HG02798 (cell line): ENCODE data around the gene PHLPP2.
"Not testable (repeated sequence)": the region's sequence is repeated elsewhere in the genome, so short reads cannot be mapped to it uniquely, and the experiment has no call there.

Experiments
- ATAC-seq: cut with Tn5 transposase; IDR thresholded peaks from one replicate; pipeline ENCODE4 v1.9.1; 2021; ENCODE audit warnings: mild to moderate bottlenecking; ENCODE audit not compliant: unreplicated experiment, poor library complexity

The PHLPP2 gene

DNA sequence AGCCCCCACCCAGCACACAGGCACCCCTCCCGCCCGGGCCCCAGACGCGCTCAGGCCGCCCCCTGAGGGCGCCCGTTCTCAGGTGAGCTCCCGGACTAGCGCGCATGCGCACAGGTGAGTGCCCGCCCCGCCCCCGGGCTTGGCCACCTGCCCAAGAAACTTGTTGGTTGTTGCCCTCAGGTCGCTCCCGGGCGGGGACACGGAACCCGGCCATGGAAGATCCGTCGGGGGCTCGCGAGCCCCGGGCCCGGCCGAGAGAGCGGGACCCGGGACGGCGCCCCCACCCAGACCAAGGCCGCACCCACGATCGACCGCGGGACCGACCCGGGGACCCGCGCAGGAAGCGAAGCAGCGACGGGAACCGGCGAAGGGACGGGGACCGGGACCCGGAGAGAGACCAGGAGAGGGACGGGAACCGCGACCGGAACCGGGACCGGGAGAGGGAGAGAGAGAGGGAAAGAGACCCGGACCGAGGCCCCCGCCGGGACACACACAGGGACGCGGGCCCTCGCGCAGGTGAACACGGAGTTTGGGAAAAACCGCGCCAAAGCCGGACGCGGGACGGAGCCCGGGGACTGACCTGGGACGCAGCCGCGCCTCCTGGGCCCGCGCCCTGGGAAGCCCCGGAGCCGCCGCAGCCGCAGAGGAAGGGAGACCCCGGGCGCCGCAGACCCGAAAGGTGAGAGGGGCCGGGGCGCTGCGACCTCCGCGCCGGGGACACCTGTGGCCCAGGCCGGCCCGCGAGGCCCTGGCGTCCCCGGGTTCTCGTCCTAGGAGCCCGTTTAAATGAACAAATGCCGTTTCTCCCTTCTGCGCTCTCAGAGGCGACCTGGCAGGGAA, 98.3 kb downstream of the PHLPP2 start, which contains the start of gene MARVELD3:
Gene MARVELD3, plus strand, starts transcription at position 167 of the 840 bp plus-strand sequence. Its CDS starts 46 bp downstream, at position 213.
- no peak for ATAC-seq

DNA sequence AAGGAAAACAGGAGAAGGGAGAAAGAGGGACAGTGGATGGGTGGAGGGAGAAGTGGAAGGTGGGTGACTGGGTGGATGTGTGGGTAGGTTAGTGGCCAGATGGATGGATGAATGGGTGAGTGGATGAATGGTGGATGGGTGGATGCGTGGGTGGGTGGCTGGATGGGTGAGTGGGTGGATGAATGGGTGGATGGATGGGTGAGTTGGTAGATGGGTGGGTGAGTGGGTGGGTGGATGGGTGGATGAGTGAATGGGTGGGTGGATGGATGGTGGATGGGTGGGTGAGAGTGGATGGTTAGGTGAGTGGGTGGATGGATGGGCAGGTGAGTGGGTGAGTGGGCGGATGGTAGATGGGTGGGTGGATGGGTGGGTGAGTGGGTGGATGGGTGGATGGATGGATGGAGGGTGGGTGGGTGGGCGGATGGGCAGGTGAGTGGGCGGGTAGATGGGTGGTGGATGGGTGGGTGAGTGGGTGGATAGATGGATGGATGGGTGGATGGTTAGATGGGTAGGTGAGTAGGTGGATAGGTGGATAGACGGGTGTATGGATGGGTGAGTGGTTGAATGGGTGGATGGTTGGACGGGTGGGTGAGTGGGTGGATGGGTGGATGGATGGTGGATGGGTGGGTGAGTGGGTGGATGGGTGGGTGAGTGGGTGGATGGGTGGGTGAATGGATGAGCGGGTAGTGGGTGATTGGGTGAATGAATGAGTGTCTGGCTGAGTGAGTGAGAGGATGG, 99.2 kb downstream of the PHLPP2 start:
- no peak for ATAC-seq

DNA sequence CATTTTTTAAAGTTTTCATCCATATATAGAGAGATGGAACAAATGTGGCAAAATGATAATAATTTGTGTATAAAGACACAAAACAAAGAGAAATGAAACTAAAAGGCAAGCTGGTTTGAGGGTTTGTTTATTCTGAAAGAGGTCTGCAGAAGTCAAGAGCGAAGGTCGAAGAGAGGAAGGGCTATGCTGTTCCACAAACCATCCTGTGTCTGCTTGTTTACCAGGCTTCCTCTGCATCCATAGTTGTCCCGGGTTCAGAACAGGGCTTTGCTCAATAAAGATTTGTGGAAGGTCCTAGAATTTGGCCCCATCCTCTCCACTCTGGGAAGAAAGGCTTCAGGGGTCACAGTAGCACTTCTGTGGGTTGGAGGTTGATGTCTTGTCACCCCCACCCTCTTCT, 100.9 kb downstream of the PHLPP2 start:
- ATAC-seq, result peak; percentile 37

DNA sequence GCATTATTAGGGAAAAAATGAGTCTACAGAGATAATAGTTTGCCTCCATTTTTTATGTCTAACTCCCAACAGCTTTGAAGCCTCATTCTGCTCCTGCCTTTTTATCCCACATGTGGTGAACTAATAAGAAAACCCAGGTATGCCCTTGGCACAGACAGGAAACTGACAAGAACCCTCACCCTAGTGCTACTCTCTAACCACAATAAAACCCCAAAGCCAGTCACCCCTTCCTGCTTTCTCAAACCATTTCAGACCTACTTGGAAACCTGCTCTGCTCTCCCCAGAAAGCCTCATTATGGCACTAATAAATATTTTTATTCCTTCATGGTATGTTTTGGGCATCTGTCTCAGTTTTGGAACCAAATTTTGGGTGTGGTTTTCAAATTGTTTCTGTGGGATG, 102.4 kb downstream of the PHLPP2 start:
- ATAC-seq, result no peak

DNA sequence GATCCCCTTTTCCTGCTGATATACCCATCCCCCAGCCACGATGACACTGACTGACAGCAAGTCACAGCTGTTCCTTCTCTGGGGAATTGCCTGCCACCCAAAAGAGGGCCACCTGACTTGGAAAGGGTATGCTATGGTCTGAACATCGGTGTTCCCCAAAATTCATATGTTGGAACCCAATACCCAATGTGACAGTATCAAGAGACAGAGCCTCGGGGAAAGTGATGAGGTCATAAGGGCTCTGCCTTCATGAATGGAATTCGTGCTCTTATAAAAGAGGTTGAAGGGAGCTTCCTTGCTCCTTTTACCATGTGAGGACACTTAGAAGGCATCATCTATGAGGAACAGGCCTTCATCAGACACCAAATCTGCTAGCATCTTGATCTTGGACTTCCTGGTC, 106.1 kb downstream of the PHLPP2 start:
- ATAC-seq, result no peak

DNA sequence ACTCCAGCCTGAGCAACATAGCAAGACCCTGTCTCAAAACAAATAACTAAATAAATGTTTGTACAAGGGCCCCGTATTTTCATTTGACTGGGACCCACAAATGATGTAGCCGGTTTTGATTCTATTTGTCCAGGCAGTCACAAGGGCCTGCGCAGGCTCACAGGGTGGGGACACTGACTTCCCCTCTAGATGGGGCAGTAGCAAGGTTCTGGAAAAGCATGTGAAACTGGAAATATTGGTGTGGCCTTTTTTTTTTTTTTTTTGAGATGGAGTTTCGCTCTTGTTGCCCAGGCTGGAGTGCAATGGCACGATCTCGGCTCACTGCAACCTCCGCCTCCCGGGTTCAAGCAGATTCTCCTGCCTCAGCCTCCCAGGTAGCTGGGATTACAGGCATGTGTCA, 109.5 kb downstream of the PHLPP2 start:
- ATAC-seq, result not testable (repeated sequence)

DNA sequence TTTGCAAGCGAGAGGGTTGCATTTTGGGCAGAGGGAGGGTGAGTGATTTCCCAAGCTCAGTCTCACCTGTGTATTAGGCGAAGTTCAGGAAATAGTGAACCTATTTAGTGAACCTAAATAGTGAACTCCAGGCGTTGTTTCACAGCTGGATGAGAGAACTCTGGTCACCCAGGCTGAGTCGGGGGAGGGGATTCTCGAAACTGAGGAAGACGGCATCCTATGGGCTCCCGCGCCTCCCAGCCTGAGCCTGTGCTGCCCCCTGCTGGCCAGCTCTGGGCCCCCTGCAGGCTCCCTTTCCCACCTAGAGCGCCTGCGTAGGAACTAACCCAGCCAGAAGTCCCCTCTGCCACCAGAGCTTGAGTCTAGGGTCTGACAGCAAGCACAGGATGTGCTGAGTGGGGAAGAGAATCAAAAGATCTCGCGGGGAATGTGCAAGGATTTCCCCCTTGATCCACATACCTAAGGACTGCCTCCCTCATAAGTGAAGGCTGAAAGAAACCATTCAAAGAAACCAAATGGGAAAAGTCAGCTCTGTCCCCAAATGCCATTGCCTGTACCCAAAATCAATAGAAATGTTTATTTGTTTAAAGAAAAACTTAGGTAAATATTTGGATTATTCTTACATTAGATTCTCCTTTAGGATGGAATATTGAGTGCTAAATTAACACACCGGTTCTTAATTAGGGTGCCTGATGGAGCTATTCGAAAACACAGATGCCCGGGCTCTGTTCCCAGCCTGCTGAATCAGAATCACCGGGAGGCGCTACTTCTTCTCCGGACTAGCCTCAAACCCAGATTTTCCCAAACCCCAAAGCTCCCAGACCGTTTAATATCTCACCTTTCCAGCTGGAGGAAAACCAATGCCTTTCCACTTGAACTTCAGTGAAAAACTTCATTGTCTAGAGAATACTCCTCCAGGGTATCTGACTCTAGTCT, 113.3 kb downstream of the PHLPP2 start:
- ATAC-seq, result peak; percentile 61

DNA sequence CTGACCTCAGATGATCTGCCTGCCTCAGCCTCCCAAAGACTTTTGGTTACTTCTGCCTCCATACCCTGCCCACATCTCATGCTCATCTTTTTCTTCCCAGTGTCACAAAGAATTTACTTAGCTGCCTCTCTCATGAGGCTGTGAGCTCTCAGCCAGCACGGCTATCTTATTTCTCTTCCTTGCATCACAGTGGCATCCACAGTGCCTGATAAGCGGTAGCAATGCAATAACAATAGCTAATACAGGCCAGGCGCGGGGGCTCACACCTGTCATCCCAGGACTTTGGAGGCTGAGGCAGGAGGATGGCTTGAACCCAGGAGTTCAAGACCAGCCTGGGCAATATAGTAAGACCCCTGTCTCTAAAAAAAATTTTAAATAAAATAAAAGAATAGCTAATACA, 114.1 kb downstream of the PHLPP2 start:
- no peak for ATAC-seq

DNA sequence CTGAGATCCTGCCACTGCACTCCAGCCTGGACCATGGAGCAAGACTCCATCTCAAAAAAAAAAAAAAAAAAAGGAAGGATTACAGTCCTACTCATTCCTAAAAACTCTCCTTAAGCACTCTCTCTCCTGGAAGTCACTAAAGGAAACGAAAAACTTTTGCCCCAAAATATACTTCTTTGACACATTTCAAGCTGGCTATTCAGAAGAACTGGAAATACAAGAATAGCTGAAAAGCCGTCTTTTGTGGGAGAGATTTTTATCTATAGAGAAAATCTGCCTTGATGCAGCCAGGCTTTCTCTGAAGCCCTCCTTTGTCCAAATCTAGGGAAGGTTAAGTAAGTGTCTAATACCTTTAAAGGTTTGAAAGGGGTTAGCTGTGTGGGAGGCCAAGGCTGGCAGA, 115.4 kb downstream of the PHLPP2 start:
- no peak for ATAC-seq

DNA sequence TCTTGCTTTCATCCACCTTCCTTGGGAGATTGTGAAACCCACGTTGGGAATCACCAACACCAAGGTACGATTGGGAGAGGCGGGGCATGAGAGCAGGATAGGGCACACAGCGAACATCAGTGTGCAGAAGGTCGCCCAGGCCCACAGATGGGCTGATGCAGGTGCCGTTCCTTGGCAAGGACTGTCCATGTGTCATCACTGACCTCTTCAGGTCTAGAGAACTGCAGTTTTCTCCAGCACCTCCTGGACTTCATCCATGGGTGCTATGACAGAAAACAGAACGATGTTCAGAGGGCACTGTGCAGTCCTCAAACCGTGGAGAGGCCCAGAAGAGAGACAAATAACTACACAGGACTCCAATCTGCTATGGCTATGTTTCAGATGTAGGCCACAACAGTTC, 123.7 kb downstream of the PHLPP2 start:
- ATAC-seq, result no peak

DNA sequence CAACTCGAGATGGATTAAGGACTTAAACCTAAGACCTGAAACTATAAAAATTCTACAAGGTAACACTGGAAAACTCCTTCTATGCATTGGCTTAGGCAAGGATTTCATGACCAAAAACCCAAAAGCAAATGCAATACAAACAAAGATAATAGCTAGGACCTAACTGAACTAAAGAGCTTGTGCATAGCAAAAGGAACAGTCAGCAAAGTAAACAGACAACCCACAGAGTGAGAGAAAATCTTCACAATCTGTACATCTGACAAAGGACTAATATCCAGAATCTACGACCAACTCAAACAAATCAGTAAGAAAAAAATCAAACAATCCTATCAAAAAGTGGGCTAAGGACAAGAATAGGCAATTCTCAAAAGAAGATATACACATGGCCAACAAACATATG, 126.1 kb downstream of the PHLPP2 start:
- not testable (repeated sequence) for ATAC-seq

DNA sequence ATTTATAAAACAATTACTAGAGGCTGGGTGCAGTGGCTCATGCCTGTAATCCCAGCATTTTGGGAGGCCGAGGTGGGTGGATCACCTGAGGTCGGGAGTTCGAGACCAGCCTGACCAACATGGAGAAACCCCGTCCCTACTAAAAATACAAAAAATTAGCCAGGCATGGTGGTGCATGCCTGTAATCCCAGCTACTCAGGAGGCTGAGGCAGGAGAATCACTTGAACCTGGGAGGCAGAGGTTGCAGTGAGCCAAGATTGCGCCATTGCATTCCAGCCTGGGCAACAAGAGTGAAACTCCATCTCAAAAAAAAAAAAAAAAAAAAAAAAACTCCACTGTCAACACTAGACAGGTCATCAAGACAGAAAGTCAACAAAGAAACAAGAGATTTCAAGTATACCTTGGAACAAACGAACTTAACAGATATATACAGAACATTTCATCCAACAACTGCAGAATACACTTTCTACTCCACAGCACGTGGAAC, 129.1 kb downstream of the PHLPP2 start:
- ATAC-seq, result not testable (repeated sequence)
